Common myeloid progenitor, CD34-positive (primary cell): ENCODE data around the gene ZNF341.

Experiments
- CTCF ChIA-PET: fragments of 350-600 bp; sonication (Branson Sonifier 250); formaldehyde crosslinking; loops from one replicate; lab custom pipeline; 2021; ENCODE audit warnings: antibody characterized with exemption; lab: Charles Lee
- POLR2A ChIA-PET: fragments of 350-600 bp; sonication (Branson Sonifier 250); formaldehyde crosslinking; loops from one replicate; lab custom pipeline; 2021; ENCODE audit warnings: antibody characterized with exemption; lab: Charles Lee
- DNase-seq, 3 donors: peaks; one replicate each; pipeline versions ENCODE4 v3.0.0 to v3.0.0-alpha.2; 2013
- H3K27ac ChIP-seq, 2 experiments: 1 replicate in 1 of 2; 2 replicates in 1 of 2; pipeline ENCODE4 v1.7.0; 2013; ENCODE audit warnings: inconsistent platforms in 2 of 2, low read length in 2 of 2, mild to moderate bottlenecking in 2 of 2, low read depth in 1 of 2, moderate library complexity in 1 of 2; ENCODE audit not compliant: severe bottlenecking in 2 of 2, insufficient read depth in 1 of 2, poor library complexity in 1 of 2
- H3K27me3 ChIP-seq, 5 experiments: replicated peaks in 2 of 5; 1 replicate in 3 of 5; 2 replicates in 2 of 5; pipeline versions ENCODE4 v1.6.1 to v1.7.0; 2013; ENCODE audit warnings: low read length in 4 of 5, mild to moderate bottlenecking in 2 of 5, moderate library complexity in 2 of 5, inconsistent platforms in 1 of 5; ENCODE audit not compliant: insufficient read depth in 5 of 5, control insufficient read depth in 4 of 5
- H3K36me3 ChIP-seq, 4 experiments: 1 replicate in 2 of 4; 2 replicates in 2 of 4; pipeline versions ENCODE4 v1.6.1 to v1.7.0; 2013; ENCODE audit warnings: low read length in 3 of 4, control low read depth in 1 of 4, mild to moderate bottlenecking in 1 of 4; ENCODE audit not compliant: control insufficient read depth in 4 of 4, insufficient read depth in 4 of 4
- H3K4me1 ChIP-seq, 4 experiments: 1 replicate in 3 of 4; 2 replicates in 1 of 4; pipeline versions ENCODE4 v1.6.1 to v1.7.1; 2013; ENCODE audit warnings: low read length in 3 of 4, mild to moderate bottlenecking in 3 of 4, control low read depth in 1 of 4, inconsistent platforms in 1 of 4, moderate library complexity in 1 of 4; ENCODE audit not compliant: control insufficient read depth in 4 of 4, insufficient read depth in 4 of 4; ENCODE audit errors: control extremely low read depth in 1 of 4
- H3K4me3 ChIP-seq, 7 experiments: 1 replicate in 4 of 7; 2 replicates in 3 of 7; pipeline versions ENCODE4 v1.5.1 to v1.7.0; 2013; ENCODE audit warnings: mild to moderate bottlenecking in 7 of 7, low read length in 6 of 7, moderate library complexity in 6 of 7, inconsistent platforms in 2 of 7, low read depth in 2 of 7, control low read depth in 1 of 7; ENCODE audit not compliant: insufficient read depth in 4 of 7, control insufficient read depth in 1 of 7; ENCODE audit errors: extremely low read depth in 1 of 7
- H3K9me3 ChIP-seq, 5 experiments: 1 replicate in 4 of 5; 2 replicates in 1 of 5; pipeline versions ENCODE4 v1.6.1 to v1.7.1; 2013; ENCODE audit warnings: low read length in 4 of 5, mild to moderate bottlenecking in 2 of 5, inconsistent platforms in 1 of 5, low read depth in 1 of 5, moderate library complexity in 1 of 5; ENCODE audit not compliant: control insufficient read depth in 4 of 5, insufficient read depth in 2 of 5; ENCODE audit errors: control extremely low read depth in 1 of 5
- WGBS: methylation state at CpG from one replicate; pipeline ENCODE4 v1.1.5; 2013; ENCODE audit not compliant: insufficient coverage; 5-methylcytosine and 5-hydroxymethylcytosine counted together

ZNF341 gene

GRCh38 chr20:33819456-33819855 is 87.7 kb downstream of the ZNF341 start:
- H3K4me1 ChIP-seq: peaks cover 0 to 3% (median 1%) of the 10 kb centered on the region in 4 experiments
- ChIA-PET POLR2A (interaction anchor here (0.9 kb wide), 1 partner anchor 8 kb away, joined by 3 read pairs; the partner anchor contains the start of gene CHMP4B), CTCF (interaction anchor here (0.8 to 1.3 kb wide), 3 partner anchors 8 to 279 kb away, joined by 3 read pairs; partner anchors contain the start of gene CHMP4B)
- WGBS: 100% methylated on average over 1 of the region's 1 CpG
- H3K27me3 ChIP-seq: no peaks in the 10 kb centered on the region
- H3K9me3 ChIP-seq: no peaks in the 10 kb centered on the region
- H3K27ac ChIP-seq: no peak overlapping the region
- H3K36me3 ChIP-seq: peaks cover 3 to 15% (median 11%) of the 10 kb centered on the region in 4 experiments
- no peak overlapping the region for H3K4me3 ChIP-seq
- no peak for DNase-seq

- no peak overlapping the region for H3K27ac ChIP-seq
- H3K4me3 ChIP-seq: no peak overlapping the region
- H3K36me3 ChIP-seq: peaks cover 2 to 13% (median 9%) of the 10 kb centered on the region in 4 experiments
- ChIA-PET POLR2A (no interaction called here), CTCF (interaction anchor here (1.0 to 1.3 kb wide), 2 partner anchors 9 to 17 kb away, joined by 3 read pairs; partner anchors contain the start of gene CHMP4B)
- no peaks in the 10 kb centered on the region for H3K9me3 ChIP-seq
- WGBS: 100% methylated on average over 1 of the region's 1 CpG
- DNase-seq: no peak
- H3K27me3 ChIP-seq: no peaks in the 10 kb centered on the region
- peaks cover 0 to 2% (median 0%) of the 10 kb centered on the region in 4 experiments for H3K4me1 ChIP-seq
These were observed 88.6 kb downstream of the ZNF341 start for GRCh38 chr20:33820362-33820761.

- POLR2A ChIA-PET: no interaction called here
These were observed 89.6 kb downstream of the ZNF341 start for GRCh38 chr20:33821270-33821836.

GRCh38 chr20:33822423-33822822 is 90.6 kb downstream of the ZNF341 start:
- ChIA-PET POLR2A (no interaction called here), CTCF (interaction anchor here (1.2 kb wide), 2 partner anchors 19 to 30 kb away, joined by 3 read pairs; no protein-coding TSS in a partner anchor)
- no peaks in the 10 kb centered on the region for H3K9me3 ChIP-seq
- H3K27me3 ChIP-seq: no peaks in the 10 kb centered on the region
- WGBS: 100% methylated on average over 4 of the region's 5 CpGs
- H3K4me3 ChIP-seq: no peak overlapping the region
- peaks cover 0 to 10% (median 4%) of the 10 kb centered on the region in 4 experiments for H3K36me3 ChIP-seq
- no peak for DNase-seq
- H3K27ac ChIP-seq: no peak overlapping the region
- peaks cover 0 to 5% (median 4%) of the 10 kb centered on the region in 4 experiments for H3K4me1 ChIP-seq

More at GRCh38 chr20:33821270-33821836, 89.6 kb downstream of the ZNF341 start:
- Histone ChIP-seq H3K4me3 (no peak overlapping the region), H3K4me1 (peaks cover 0 to 3% (median 1%) of the 10 kb centered on the region in 4 experiments), H3K27ac (no peak overlapping the region), H3K36me3 (peaks cover 0 to 11% (median 4%) of the 10 kb centered on the region in 4 experiments), H3K27me3 (no peaks in the 10 kb centered on the region), H3K9me3 (no peaks in the 10 kb centered on the region)
- 58% methylated on average over 2 of the region's 4 CpGs for WGBS
- no peak for DNase-seq
- CTCF ChIA-PET: interaction anchor here (1.0 to 1.2 kb wide), 2 partner anchors 18 to 29 kb away, joined by 3 read pairs; no protein-coding TSS in a partner anchor

- peaks cover 0 to 11% (median 5%) of the 10 kb centered on the region in 4 experiments for H3K4me1 ChIP-seq
- POLR2A ChIA-PET: no interaction called here
- peaks cover 0 to 9% (median 4%) of the 10 kb centered on the region in 4 experiments for H3K36me3 ChIP-seq
- H3K27me3 ChIP-seq: no peaks in the 10 kb centered on the region
- no peak overlapping the region for H3K4me3 ChIP-seq
- 92% methylated on average over 2 of the region's 5 CpGs for WGBS
- CTCF ChIA-PET: interaction anchor here (1.2 kb wide), 1 partner anchor 19 kb away, joined by 3 read pairs; no protein-coding TSS in a partner anchor
- DNase-seq: no peak
- H3K9me3 ChIP-seq: no peaks in the 10 kb centered on the region
- H3K27ac ChIP-seq: no peak overlapping the region
These were observed 91.2 kb downstream of the ZNF341 start for GRCh38 chr20:33822991-33823390.

- Histone ChIP-seq H3K27ac (no peak overlapping the region), H3K4me3 (no peak overlapping the region), H3K27me3 (no peaks in the 10 kb centered on the region), H3K4me1 (peaks cover 0 to 14% (median 7%) of the 10 kb centered on the region in 4 experiments), H3K36me3 (peaks cover 0 to 6% (median 3%) of the 10 kb centered on the region in 4 experiments), H3K9me3 (no peaks in the 10 kb centered on the region)
- CTCF ChIA-PET: interaction anchor here (0.7 kb wide), 1 partner anchor 11 kb away, joined by 3 read pairs; no protein-coding TSS in a partner anchor
- WGBS: no CpG with 5 or more reads among the region's 1 CpG
- no peak for DNase-seq
- POLR2A ChIA-PET: no interaction called here
These were observed 93.1 kb downstream of the ZNF341 start for GRCh38 chr20:33824852-33825251.
